Ishikawa (cell line): ENCODE results near the gene MAPK11.

Experiments
- TAF1 ChIP-seq: IDR thresholded peaks from 2 replicates; pipeline ENCODE4 v1.6.1; 2012; ENCODE audit warnings: low read depth, mild to moderate bottlenecking
- YY1 ChIP-seq: IDR thresholded peaks from 2 replicates; pipeline ENCODE4 v1.6.1; 2012; ENCODE audit warnings: low read depth

- TF ChIP-seq YY1 (no peak), TAF1 (no peak)
Observed at GRCh38 chr22:50294319-50294656, 24.1 kb upstream of the MAPK11 start.
